Stimulated activated CD8-positive, alpha-beta memory T cell treated with anti-CD3 and anti-CD28 coated beads, Interleukin-4, amount 100 ng/mL, for 1 hour (primary cell): Measurements from ENCODE around the gene TBC1D22B.
"Not testable (repeated sequence)": the region's sequence is repeated elsewhere in the genome, so short reads cannot be mapped to it uniquely, and the experiment has no call there.

Source experiments
- DNase-seq, 2 donors: peaks; one replicate each; pipeline ENCODE4 v3.0.0-alpha.2; 2020; ENCODE audit warnings: low read depth in 2 of 2, low spot score in 1 of 2

The TBC1D22B gene

DNA sequence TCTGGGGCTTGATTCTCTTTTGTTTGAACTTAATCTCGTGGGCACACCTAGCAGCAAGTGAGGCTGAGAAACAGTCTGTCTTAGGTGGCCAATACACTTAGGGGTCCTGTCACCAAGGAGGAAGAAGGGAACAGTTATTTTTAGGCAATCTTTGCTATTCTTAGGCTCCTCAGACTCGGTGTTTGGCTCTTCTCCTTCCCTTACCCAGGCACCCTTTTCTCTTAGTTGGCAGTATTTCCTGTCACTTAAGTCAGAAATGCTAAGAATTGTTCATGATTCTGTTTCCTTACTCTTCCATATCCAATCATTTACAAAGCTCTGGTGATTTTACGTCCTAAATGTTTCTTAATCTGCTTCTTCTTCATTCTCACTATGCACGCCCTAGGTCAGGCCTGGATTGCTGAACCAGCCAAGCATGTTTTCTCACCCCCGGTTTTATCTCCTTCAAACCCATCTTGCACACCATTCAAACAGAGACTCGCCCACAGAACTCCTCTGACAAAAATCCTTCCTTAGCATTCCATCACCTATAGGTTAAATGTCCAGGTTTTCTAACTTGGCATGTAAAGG, 45.6 kb downstream of the TBC1D22B start:
- DNase-seq = no peak

DNA sequence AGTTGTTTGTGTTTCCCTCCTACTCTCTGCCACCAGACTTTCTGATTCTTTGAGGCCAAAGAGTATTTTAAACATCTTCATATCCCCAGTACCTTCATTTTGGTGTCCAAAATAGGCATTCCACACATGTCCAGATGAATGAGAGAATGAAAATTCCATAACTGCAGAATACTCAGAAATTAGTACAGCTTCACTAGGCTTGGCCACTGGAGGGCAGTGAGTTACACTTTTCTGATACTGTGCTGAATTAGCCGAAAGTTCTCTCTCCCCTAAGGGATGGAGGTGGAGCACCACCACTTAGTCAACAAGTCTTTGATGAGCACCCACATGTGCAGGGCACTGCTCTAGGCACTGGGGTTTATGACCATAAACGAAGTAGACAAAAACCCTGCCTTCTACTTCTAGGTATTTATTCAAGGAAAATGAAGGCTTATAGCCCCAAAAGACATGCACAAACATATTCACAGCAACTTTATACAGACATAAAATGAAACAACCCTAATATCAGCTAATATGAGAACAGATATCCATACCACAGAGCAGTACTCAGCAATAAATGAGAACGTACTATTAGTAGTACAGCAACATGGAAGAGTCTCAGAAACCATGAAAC, 46.4 kb downstream of the TBC1D22B start:
- no peak for DNase-seq

DNA sequence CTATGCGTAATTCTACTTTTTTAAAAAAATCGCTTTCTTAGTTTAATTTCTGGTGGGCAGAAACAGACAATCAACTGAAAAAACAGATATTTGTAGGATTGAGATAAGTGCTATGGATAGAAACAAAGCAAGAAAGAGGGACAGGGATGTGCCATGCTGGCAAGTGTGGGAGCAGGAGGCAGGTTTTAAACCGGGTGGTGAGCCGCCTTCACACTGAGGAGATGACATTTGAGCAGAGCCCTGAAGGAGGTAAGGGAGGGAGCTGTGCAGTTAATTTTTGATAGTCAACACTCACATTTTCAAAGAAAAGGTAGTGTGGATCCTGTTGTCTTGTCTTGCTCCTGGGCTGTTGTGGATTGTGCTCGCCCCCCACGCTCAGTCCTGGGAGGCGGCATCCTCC, 47.2 kb downstream of the TBC1D22B start:
- no peak for DNase-seq

DNA sequence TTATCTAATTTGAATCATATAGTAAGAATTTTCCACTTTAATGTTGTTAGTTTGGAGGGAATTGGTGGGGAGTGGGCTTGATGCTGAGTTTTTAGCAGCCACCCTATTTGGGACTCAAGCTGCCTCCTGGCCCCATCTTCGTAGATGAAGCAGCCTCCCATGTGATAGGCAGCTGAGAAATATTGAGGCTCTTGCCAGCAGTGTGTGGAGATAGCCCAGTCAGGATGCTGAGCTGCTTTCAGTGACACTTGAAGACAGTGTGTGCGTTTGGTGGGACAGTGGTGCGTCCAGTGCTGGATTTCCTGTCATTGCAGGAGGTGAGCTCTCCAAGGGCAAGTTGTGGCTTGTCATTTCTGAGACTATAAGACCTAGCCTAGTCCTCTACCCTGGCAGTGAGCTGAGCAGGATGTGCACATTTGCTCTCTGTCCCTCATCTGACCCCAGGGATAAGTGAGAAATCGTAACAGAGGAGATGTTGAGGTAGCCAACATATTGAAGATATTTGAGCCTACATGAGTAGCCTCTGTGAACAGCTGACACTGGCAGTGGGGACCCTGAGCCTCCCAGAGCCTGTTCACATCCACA, 48.4 kb downstream of the TBC1D22B start:
- DNase-seq = no peak

DNA sequence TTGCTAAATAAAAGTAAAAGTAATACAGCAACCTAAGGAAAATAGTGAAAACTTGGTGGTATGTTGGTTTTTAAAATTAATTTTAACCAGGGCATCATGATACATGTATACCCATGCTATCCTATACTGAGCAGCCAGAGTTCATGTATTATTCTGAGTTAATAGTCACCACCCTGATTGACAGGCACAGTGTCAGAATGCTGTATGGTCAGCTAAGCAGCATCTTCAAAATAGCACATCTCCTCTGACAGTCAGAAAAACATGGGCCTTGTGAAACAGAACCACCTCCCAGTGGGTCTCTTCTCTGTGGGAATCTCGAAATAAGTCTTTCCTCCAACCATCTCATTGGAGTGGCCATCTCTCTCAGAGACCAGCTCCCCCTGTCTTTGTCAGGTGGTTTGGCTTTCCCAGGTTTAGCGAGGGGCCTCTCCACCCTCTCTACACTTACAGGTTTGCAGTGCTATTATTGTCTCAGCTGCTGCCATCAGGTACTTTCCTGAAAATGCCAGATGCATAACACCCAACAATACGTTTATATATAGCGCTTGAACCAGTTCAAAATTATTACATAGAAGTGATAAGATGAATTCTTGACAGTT, 49.2 kb downstream of the TBC1D22B start:
- DNase-seq = no peak

DNA sequence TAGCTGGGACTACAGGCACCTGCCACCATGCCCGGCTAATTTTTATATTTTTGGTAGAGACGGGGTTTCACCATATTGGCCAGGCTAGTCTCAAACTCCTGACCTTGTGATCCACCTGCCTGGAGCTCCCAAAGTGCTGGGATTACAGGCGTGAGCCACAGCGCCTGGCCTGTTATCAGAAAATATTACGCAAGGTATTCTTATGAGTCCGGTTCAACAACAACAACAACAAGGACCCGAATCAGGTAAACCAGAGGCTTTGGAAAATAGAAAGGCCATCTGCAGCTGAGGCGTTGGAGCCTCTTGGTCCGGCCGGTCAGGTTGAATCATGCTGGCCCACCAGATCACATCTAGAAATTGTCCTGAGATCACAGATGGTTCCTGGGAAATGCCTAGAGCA, 49.9 kb downstream of the TBC1D22B start:
- DNase-seq = not testable (repeated sequence)

DNA sequence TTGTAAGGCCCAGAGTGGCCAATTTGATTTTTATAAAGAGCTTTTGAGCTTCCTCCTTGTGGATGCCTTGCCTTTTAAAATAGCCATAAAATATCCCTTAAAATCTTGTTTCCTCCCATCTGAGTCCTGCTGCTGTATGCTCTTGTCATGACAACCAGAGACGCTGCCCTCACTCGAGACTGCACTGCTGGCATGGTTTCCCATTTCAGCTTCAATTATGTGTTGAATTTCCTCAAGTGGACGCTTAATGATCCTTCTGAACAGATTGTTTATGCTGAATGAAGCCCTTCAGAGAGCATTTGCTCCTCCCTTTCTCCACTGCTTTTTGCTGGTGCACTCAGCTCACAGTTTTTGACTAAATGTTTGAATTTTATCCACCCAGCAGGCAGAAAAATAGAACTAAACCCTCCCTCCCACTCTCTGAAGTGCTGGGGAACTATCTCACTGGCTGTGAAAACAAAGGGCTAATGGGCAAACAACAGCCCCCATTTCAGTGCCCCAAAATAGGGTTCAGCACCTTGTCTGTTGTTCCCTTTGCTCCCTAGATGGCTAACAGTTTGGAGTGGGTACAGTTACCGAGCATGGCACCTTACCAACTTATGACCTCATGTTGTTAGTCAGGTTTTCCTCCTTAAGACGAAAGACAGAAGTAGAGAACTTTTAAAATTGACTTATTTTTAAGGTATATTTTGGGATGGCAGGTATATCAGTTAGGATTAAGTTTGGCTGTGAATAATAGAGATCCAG, 50.7 kb downstream of the TBC1D22B start:
- DNase-seq = no peak

DNA sequence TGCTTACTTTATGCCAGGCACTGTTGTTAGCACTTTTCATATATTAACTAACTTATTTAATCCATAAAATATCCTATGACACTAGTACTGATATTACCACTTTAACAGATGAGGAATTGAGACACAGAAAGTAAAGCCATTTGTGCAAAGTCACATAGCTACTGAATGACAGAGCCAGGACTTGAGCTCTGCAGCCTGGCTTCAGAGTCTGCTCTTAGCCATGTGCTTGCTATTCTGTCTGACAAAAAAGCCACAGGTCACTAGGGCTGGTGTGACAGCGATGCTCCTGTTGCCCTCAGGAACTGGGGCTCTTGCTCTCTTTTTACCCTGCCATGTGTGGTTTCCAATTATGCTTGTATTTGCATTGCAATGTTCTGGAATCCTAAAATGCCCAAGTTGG, 51.5 kb downstream of the TBC1D22B start:
- no peak for DNase-seq

DNA sequence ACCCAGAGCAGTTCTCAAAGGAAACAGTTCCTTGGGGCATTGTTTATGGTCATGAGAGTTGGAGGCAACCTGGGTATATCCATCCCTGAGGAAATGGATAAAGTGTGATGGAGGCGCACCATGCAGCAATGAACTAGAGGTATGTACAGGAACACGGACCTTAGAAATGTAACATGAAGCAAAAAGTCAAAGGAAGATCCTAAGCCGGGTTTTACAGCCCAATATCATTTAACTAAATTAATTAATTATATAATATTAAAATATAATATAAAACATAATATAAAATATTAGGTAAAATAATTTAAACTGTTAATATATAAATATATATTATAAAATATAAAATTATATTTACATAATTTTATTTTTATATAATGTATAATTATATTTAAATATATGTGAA, 52.1 kb downstream of the TBC1D22B start:
- DNase-seq = no peak

DNA sequence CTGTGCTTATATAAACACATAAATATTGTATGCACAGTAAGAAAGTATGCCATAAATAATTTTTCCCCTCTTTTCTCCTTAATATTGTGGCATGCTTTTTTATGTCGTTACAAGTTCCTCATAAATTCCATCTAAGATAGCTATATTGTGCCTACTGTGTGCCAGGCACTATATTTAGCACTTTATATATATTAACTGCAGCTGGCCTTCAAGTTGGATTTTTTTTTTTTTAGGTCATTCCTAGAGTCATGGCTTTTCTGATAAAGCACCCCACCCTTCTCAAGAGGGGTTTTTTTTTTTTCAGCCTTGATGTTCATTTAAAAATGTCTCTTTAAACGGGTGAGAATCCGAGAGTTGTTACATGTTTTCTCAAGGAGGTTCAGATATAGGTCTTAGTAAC, 53.4 kb downstream of the TBC1D22B start:
- no peak for DNase-seq

DNA sequence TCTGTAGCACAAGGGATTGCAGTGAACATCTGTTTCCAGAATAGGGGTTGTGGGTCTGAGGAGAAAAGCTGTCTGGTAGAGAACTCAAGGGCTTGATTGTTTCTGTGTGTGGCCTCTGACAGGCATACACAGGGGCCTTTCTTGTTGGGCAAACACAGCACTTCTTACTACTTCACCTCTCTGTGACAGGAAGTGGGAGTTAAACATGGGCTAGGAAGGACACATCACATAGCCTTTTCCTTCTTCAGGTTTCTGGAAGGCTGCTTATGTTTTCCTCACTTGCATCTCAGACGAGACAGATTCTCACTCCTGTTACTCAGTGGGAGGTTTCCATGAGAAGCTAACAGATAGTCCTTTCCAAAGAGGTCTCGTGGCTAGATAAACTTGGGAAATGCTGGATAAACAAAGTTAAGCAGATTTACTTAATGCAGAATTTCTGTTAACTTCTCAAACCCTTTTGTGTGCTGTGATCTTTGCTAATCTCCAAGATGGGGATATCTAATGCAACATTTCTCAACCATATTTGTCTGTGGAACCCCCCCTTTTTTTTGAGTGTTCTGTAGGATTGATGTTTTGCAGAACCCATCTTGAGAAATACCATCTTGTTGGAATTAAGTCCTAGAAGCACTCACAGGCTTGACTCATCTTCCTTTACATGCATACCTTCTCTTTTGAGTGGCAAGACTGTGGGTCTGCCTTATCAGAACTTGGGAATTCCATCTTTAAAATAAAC, 54.3 kb downstream of the TBC1D22B start:
- DNase-seq = no peak

DNA sequence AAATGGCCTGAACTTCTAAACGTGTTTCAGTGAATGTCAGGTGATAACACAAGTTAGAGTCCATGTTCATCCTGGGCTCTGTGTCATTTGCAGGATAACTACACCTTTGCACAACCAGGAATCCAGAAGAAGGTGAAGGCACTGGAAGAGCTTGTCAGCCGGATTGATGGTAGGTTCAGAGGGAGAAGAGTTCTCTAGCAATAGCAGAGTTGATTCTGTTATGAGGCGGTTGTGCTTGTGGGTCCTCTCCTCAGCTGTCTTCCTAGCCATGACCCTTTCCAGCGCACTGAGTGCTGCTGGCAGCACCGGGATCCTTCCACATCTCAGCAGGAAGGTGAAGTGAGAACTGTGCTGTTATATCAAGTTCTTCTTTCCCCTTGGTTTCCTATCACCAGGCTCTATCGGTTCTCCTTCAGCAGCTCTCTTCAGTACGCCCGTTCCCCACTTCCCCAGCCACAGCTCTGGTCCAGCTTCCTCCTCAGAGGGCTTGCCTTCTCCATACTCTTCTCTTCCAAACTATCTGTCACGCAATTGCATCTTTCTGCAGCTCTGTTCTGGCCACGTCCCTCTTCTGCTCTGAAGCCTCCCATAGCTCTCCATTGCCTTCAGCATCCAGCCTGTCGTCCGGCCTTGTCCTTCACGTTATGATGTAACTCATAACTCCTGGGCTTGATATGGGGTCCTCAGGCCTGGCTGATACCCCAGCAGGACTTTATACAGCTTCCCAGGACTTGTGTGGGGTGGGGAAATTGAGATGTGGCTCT, 56.3 kb downstream of the TBC1D22B start:
- DNase-seq = no peak

DNA sequence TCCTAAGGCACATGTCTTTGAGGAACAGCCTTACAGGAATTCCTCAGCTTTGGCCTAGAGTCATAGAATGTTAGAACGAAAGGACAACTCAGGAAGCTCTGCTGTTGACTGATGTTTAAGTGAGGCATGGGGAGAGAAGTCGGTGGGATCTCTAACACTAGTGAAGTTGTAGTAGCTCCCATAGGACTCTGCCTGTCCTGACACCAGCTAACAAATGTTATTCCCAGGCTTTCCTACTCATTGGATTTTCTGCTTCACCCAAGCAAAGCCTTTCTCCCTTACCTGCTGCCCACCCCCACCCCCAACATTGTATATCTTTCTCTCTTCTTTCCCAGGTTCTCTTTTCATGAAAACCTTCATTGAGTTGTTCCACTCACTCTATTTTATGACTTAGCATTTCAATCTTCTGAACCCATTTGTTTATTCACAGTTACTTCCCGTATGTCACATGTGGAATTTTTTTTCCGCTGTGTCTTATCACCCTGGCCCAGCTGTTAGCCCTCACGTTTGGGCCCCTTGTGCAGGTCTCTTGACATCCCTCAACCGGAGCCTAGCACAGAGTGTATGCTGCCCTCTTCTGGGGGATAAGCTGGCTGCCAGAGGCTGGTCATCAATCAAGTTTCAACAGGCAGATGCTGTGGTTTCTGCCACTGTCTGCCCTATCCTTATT, 57.0 kb downstream of the TBC1D22B start:
- no peak for DNase-seq

DNA sequence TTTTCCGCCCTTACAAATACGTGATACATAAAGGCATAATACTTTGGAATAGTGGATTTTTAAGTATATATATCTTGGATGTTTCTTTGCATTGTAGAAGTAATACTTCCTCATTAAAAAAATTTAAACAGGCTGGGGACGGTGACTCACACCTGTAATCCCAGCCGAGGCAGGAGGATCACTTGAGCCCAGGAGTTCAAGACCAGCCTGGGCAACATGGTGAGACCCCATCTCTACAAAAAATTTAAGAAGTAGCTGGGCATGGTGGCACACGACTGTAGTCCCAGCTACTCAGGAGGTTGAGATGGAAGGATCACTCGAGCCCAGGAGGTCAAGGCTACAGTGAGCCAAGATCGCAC, 57.6 kb downstream of the TBC1D22B start:
- DNase-seq = no peak

DNA sequence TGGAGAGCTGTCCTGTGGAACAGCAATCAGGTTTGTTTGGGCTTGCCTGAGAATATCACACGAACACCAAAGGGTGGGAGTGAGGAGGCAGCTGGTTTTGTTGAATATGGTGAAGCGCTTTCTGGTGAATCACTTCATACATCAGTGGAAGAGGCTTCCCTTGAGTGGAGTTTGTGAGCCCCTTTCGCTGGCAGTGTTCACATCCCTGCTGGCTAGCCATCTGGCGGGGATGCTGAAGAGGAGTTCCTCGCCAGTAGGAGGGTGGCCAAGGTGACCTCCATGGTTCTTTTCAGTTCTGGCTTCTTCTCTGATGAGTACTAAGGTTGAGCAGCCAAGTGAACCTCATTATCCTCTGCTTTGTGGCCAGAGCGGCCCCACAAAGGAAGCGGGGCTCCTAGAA, 58.5 kb downstream of the TBC1D22B start:
- no peak for DNase-seq

DNA sequence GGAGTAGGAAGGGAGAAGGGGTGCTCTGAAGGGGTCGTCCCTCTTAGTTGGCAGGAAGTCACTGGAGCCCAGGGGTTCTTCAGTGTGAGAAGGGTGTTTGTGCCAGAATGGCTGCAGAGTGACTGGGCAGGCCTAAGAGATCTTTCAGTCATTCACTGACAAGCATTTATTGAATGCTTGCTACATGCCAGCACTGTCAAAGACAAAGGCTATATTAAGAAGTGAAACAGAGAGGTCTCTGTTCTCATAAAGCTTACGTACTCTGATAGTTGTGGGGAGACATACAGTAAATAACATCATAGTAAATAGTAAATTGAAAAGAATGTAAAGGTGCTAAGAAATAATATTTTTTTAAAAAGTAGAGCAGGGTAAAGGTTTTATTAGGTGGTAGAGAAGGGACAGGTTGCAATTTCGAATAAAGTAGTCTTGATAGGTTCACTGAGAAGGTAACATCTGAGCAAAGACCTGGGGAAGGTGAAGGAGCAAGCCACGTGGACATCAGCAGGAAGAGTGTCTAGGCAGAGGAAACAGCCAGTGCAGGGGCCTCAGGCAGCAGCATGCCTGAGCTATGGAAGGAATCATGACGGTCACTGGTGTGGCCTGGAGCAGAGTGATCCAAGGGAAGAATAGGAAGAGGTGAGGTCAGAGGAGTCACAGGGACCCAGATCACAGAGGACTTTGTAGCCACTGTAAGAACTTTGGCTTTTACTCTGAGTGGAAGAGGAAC, 59.9 kb downstream of the TBC1D22B start:
- no peak for DNase-seq

DNA sequence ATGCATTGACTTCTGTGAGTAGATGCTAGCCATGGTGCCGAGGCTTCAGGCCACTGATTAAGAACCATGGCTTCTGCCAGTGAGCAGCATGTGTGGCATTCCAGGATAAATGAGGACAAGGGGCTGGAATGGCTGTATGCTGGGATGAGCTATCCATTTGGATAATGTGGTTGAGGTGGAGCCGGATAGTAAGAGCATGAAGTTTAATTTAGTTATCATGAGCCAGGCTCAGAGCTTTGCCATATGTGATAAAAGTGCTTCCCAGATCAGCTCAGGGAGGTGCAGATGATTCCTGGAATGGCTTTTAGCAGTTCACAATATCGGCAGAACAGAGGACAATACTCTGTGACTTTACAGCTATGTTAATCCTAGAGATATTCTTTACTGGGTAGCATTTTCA, 61.6 kb downstream of the TBC1D22B start:
- DNase-seq = no peak

DNA sequence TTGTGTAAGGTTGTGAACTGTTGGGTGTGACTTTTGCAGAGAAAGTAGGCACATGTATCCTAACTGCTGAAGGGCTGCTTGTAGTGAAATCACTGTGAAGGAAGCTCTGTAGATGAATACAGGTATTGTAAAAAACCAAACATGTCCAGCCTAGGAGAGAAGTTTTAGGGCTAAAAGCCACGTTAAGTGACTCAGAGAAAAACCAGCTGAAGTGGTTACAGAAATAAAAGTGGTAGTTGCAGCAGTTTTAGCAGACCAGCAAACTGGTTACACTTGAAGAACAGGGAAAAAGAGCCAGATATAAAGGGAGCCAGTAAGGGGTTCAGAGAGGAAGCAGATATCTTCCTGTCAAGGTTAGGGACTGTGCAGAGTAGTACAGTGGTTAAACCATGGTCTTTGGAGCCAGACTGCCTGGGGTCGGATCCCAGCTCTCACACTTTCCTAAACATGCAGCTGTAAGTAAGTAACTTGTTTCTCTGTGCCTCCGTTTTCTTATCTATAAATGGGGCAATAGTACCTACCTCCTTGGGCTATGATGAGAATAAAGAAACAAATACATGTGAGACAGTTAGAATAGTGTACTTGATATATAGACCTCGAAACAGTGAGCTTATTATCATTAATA, 62.4 kb downstream of the TBC1D22B start:
- DNase-seq = no peak

DNA sequence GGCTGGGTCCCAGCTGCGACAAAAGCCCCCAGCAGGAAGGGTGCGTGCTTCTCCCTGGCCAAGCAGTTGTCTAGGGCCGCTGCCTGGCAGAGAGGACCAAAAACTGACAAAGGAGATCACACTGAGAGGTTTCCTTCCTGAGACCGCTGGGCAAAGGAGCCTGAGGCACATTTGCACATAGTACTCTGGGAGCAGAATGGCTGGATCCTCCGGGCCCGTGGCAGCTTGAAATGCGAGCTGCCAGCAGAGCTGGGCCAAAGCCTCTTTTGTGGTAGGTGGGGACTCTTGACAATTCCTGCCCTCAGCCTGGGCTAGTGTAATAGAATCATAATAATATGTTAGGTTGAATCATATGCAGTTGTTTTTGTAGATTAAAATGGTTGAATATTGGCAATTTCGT, 63.1 kb downstream of the TBC1D22B start:
- no peak for DNase-seq
